Activated CD4-positive, alpha-beta memory T cell treated with anti-CD3 and anti-CD28 coated beads for 36 hours (primary cell): ENCODE measurements around the gene KRT6C. TPM values are rescaled to one million over a fixed set of nuclear protein-coding genes. Genes with fewer than 3 reads are reported as not detected.

Experiments
- CTCF ChIA-PET: fragments of 350-600 bp; sonication (Branson Sonifier 250); formaldehyde crosslinking; loops from one replicate; lab custom pipeline; 2021; ENCODE audit warnings: antibody characterized with exemption, inconsistent platforms; lab: Charles Lee
- POLR2A ChIA-PET: fragments of 350-600 bp; sonication (Branson Sonifier 250); formaldehyde crosslinking; loops from one replicate; lab custom pipeline; 2021; ENCODE audit warnings: antibody characterized with exemption; lab: Charles Lee
- DNase-seq: peaks from one replicate; pipeline ENCODE4 v3.0.0-alpha.2; 2020
- H3K27ac Mint-ChIP-seq: one replicate; pipeline ENCODE4 v1.8.0; 2021; ENCODE audit warnings: mixed read lengths
- H3K27me3 Mint-ChIP-seq: one replicate; pipeline ENCODE4 v1.8.0; 2021; ENCODE audit warnings: mixed read lengths
- H3K36me3 Mint-ChIP-seq: one replicate; pipeline ENCODE4 v1.8.0; 2021; ENCODE audit warnings: mixed read lengths
- H3K4me1 Mint-ChIP-seq: one replicate; pipeline ENCODE4 v1.8.0; 2021; ENCODE audit warnings: low read depth, mixed read lengths
- H3K4me3 Mint-ChIP-seq: one replicate; pipeline ENCODE4 v1.8.0; 2021; ENCODE audit warnings: mild to moderate bottlenecking, mixed read lengths
- H3K9me3 Mint-ChIP-seq: one replicate; pipeline ENCODE4 v1.8.0; 2021; ENCODE audit warnings: mixed read lengths
- intact Hi-C: fragments of 100-400 bp; cut with micrococcal nuclease; formaldehyde crosslinking; loops from one replicate; pipeline ENCODE4 v1.15.1; 2023
- total RNA-seq, 2 experiments: library from RNA; stranded (reverse); gene quantifications; one replicate each; pipeline ENCODE4 v1.2.3, GENCODE V29; 2021

KRT6C gene
- total RNA-seq, 2 experiments from 2014 or later: not detected

- ChIA-PET CTCF (no interaction called here), POLR2A (no interaction called here)
- Mint-ChIP-seq H3K36me3 (no peaks in the 10 kb centered on the region), H3K27ac (no peak overlapping the region), H3K27me3 (peaks cover 20% of the 10 kb centered on the region), H3K9me3 (no peaks in the 10 kb centered on the region), H3K4me3 (no peak overlapping the region), H3K4me1 (no peaks in the 10 kb centered on the region)
- intact Hi-C loops: no loop called here
- DNase-seq: no peak
Measured at GRCh38 chr12:52436000-52436827, 37.4 kb downstream of the KRT6C start.

- H3K27ac Mint-ChIP-seq: no peak overlapping the region
- intact Hi-C loops: no loop called here
- POLR2A ChIA-PET: no interaction called here
- H3K4me3 Mint-ChIP-seq: no peak overlapping the region
- no peaks in the 10 kb centered on the region for H3K4me1 Mint-ChIP-seq
- DNase-seq: no peak
- no peaks in the 10 kb centered on the region for H3K36me3 Mint-ChIP-seq
- H3K9me3 Mint-ChIP-seq: no peaks in the 10 kb centered on the region
- H3K27me3 Mint-ChIP-seq: peaks cover 16% of the 10 kb centered on the region
- CTCF ChIA-PET: no interaction called here
Measured at GRCh38 chr12:52435659-52435999, 38.0 kb downstream of the KRT6C start.

GRCh38 chr12:52434760-52435530 lies 38.7 kb downstream of the KRT6C start:
- ChIA-PET POLR2A (no interaction called here), CTCF (no interaction called here)
- intact Hi-C loops: no loop called here
- Mint-ChIP-seq H3K9me3 (no peaks in the 10 kb centered on the region), H3K4me1 (no peaks in the 10 kb centered on the region), H3K36me3 (no peaks in the 10 kb centered on the region), H3K27me3 (peaks cover 14% of the 10 kb centered on the region), H3K4me3 (no peak overlapping the region), H3K27ac (no peak overlapping the region)
- DNase-seq: no peak

- ChIA-PET CTCF (no interaction called here), POLR2A (no interaction called here)
- Mint-ChIP-seq H3K27me3 (peaks cover 11% of the 10 kb centered on the region), H3K27ac (no peak within 1 kb of the TSS), H3K9me3 (no peaks in the 10 kb centered on the region), H3K4me3 (no peak within 1 kb of the TSS), H3K36me3 (no peaks in the 10 kb centered on the region), H3K4me1 (no peaks in the 10 kb centered on the region)
- intact Hi-C loops: no loop called here
- DNase-seq: no peak
Measured at GRCh38 chr12:52434081-52434733, 39.4 kb downstream of the KRT6C start, which contains the start of gene KRT75. Gene KRT75 (minus strand): TSS chr12:52434371. CDS start chr12:52434304, 67 bp downstream.

- H3K9me3 Mint-ChIP-seq: no peaks in the 10 kb centered on the region
- intact Hi-C loops: no loop called here
- CTCF ChIA-PET: no interaction called here
- no peak for DNase-seq
- H3K27me3 Mint-ChIP-seq: peaks cover 11% of the 10 kb centered on the region
- H3K36me3 Mint-ChIP-seq: no peaks in the 10 kb centered on the region
- POLR2A ChIA-PET: no interaction called here
- no peak overlapping the region for H3K4me3 Mint-ChIP-seq
- H3K27ac Mint-ChIP-seq: no peak overlapping the region
- no peaks in the 10 kb centered on the region for H3K4me1 Mint-ChIP-seq
Measured at GRCh38 chr12:52433501-52434080, 40.0 kb downstream of the KRT6C start.

GRCh38 chr12:52432559-52433207 lies 40.9 kb downstream of the KRT6C start:
- Mint-ChIP-seq H3K27ac (no peak overlapping the region), H3K9me3 (no peaks in the 10 kb centered on the region), H3K4me3 (no peak overlapping the region), H3K36me3 (no peaks in the 10 kb centered on the region), H3K4me1 (no peaks in the 10 kb centered on the region), H3K27me3 (peaks cover 11% of the 10 kb centered on the region)
- POLR2A ChIA-PET: no interaction called here
- no peak for DNase-seq
- intact Hi-C loops: no loop called here
- CTCF ChIA-PET: no interaction called here

GRCh38 chr12:52428121-52428520 lies 45.5 kb downstream of the KRT6C start:
- H3K36me3 Mint-ChIP-seq: no peaks in the 10 kb centered on the region
- intact Hi-C loops: no loop called here
- POLR2A ChIA-PET: no interaction called here
- H3K4me3 Mint-ChIP-seq: no peak overlapping the region
- peaks cover 12% of the 10 kb centered on the region for H3K27me3 Mint-ChIP-seq
- CTCF ChIA-PET: interaction anchor here (0.6 to 2.2 kb wide), 4 partner anchors 33 to 452 kb away, joined by 3 to 8 read pairs (median 4); no protein-coding TSS in a partner anchor
- H3K4me1 Mint-ChIP-seq: no peaks in the 10 kb centered on the region
- H3K27ac Mint-ChIP-seq: no peak overlapping the region
- DNase-seq: no peak
- H3K9me3 Mint-ChIP-seq: no peaks in the 10 kb centered on the region

- no peaks in the 10 kb centered on the region for H3K9me3 Mint-ChIP-seq
- no peak overlapping the region for H3K4me3 Mint-ChIP-seq
- intact Hi-C loops: no loop called here
- no peak for DNase-seq
- CTCF ChIA-PET: interaction anchor here (1.4 to 2.2 kb wide), 2 partner anchors 32 to 453 kb away, joined by 3 to 8 read pairs; no protein-coding TSS in a partner anchor
- no peaks in the 10 kb centered on the region for H3K4me1 Mint-ChIP-seq
- H3K27ac Mint-ChIP-seq: no peak overlapping the region
- peaks cover 8% of the 10 kb centered on the region for H3K27me3 Mint-ChIP-seq
- H3K36me3 Mint-ChIP-seq: no peaks in the 10 kb centered on the region
- POLR2A ChIA-PET: no interaction called here
Measured at GRCh38 chr12:52427083-52427482, 46.5 kb downstream of the KRT6C start.

- no peak overlapping the region for H3K27ac Mint-ChIP-seq
- peaks cover 7% of the 10 kb centered on the region for H3K27me3 Mint-ChIP-seq
- ChIA-PET POLR2A (no interaction called here), CTCF (no interaction called here)
- H3K36me3 Mint-ChIP-seq: no peaks in the 10 kb centered on the region
- no peak for DNase-seq
- H3K4me3 Mint-ChIP-seq: no peak overlapping the region
- intact Hi-C loops: no loop called here
- H3K9me3 Mint-ChIP-seq: no peaks in the 10 kb centered on the region
- H3K4me1 Mint-ChIP-seq: no peaks in the 10 kb centered on the region
Measured at GRCh38 chr12:52426034-52426433, 47.6 kb downstream of the KRT6C start.

- H3K9me3 Mint-ChIP-seq: no peaks in the 10 kb centered on the region
- ChIA-PET POLR2A (no interaction called here), CTCF (no interaction called here)
- H3K4me3 Mint-ChIP-seq: no peak overlapping the region
- DNase-seq: no peak
- no peak overlapping the region for H3K27ac Mint-ChIP-seq
- intact Hi-C loops: no loop called here
- no peaks in the 10 kb centered on the region for H3K36me3 Mint-ChIP-seq
- H3K27me3 Mint-ChIP-seq: peaks cover 7% of the 10 kb centered on the region
- H3K4me1 Mint-ChIP-seq: no peaks in the 10 kb centered on the region
Measured at GRCh38 chr12:52425466-52425865, 48.1 kb downstream of the KRT6C start.

- H3K36me3 Mint-ChIP-seq: no peaks in the 10 kb centered on the region
- intact Hi-C loops: no loop called here
- peaks cover 7% of the 10 kb centered on the region for H3K27me3 Mint-ChIP-seq
- H3K9me3 Mint-ChIP-seq: no peaks in the 10 kb centered on the region
- CTCF ChIA-PET: no interaction called here
- no peak overlapping the region for H3K4me3 Mint-ChIP-seq
- H3K4me1 Mint-ChIP-seq: no peaks in the 10 kb centered on the region
- no peak for DNase-seq
- no peak overlapping the region for H3K27ac Mint-ChIP-seq
- POLR2A ChIA-PET: no interaction called here
Measured at GRCh38 chr12:52423661-52424500, 49.7 kb downstream of the KRT6C start.
